ENCODE measurements around the gene ZNF484.
"Not testable (repeated sequence)": the region's sequence is repeated elsewhere in the genome, so short reads cannot be mapped to it uniquely, and the experiment has no call there.

Gene ZNF484

GRCh38 chr9:92798358-92798757 lies 79.5 kb downstream of the ZNF484 start:
- H3K4me3 ChIP-seq (ENCODE audit: control insufficient read depth, low read depth, low read length): no peak overlapping the region
- DNase-seq (ENCODE audit: low read depth): no peak
- TF ChIP-seq, protein P1, sequence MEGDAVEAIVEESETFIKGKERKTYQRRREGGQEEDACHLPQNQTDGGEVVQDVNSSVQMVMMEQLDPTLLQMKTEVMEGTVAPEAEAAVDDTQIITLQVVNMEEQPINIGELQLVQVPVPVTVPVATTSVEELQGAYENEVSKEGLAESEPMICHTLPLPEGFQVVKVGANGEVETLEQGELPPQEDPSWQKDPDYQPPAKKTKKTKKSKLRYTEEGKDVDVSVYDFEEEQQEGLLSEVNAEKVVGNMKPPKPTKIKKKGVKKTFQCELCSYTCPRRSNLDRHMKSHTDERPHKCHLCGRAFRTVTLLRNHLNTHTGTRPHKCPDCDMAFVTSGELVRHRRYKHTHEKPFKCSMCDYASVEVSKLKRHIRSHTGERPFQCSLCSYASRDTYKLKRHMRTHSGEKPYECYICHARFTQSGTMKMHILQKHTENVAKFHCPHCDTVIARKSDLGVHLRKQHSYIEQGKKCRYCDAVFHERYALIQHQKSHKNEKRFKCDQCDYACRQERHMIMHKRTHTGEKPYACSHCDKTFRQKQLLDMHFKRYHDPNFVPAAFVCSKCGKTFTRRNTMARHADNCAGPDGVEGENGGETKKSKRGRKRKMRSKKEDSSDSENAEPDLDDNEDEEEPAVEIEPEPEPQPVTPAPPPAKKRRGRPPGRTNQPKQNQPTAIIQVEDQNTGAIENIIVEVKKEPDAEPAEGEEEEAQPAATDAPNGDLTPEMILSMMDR (conservative IDR thresholded peaks at IDR 0.05; ENCODE audit: control insufficient read depth, insufficient read depth, low read depth, low read length): no peak

- not testable (repeated sequence) for DNase-seq (ENCODE audit: low read depth)
Measured at GRCh38 chr9:92796337-92796804, 81.5 kb downstream of the ZNF484 start.

DNA sequence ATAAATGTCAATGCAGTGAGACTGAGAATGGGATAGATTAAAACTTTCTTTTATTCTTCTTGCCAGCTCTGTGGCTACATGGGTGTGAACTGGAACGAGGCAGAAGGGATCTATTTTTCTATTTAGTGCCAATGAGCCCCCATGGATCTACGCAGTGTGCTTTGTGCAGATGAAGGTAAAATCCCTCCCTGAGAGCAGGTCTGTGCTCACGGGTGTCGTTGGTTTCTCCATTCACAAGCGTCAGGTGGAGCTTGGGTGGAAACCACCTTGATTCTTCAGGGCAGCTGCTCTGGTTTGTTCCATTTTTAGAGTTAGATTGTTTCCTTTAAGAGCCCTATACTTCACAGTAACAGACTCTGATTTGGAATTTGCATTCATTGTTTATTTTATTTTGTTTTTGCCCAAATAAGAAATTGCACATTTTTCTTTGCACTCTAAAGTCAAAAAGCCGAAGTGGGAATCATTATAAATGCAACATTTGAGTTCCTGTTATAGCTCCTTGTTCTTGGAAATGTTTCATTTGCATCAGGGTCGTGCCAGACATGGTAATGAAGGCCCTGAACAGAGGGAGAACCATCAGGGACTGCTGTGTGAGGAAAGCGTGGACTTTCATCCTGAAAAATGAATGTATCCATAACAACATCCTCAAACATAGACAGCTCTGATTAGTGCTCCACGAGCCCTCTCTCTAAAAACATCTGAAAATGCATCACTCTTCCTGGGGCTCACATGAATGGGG lies 82.1 kb downstream of the ZNF484 start:
- no peak overlapping the region for H3K4me3 ChIP-seq (ENCODE audit: control insufficient read depth, low read depth, low read length)
- no peak for DNase-seq (ENCODE audit: low read depth)
- TF ChIP-seq, protein P1 (conservative IDR thresholded peaks at IDR 0.05; ENCODE audit: control insufficient read depth, insufficient read depth, low read depth, low read length): no peak

More at GRCh38 chr9:92796337-92796804, 81.5 kb downstream of the ZNF484 start:
- H3K4me3 ChIP-seq (ENCODE audit: control insufficient read depth, low read depth, low read length): not testable (repeated sequence)

Measured in fibroblast of mammary gland (primary cell).